ENCODE measurements around the gene KIAA2012.

DNA sequence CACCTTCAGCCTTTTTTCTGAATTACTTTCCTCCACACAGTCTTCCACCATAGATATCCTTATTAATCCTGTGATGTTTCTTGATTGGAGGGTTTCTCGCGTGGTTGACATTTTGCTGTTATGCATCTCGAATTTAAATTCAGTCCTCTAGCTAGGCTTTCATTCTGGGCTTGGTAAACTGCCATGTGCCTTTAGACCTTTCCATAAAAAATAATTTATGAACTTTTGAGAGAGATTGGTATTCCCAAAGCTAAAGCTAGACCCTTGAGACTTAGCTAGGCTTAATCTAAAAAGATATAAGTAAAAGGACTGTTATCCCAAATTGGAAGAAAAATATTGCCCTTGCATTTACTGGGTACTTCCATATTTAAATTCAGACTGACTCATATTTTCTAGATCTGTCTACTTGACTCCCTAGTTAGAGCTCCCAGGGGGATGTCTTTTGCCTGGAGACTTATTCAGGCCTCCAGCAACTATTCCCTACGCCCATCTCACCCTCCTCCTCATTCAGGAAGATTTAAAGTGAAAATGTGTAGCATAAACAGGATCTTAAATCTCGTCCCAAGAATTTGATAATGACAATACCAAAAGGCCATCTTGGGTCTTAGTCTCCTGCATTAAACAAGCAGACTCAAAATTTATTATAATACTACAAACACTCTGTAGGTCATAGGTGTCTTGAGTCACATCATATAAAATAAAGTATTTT lies 60.3 kb downstream of the KIAA2012 start:
- TF ChIP-seq EZH2 (IDR thresholded peaks at IDR 0.05; ENCODE audit: borderline replicate concordance, insufficient read depth, low read depth, low read length, poor library complexity, severe bottlenecking): no peak
- TF ChIP-seq, protein P1, sequence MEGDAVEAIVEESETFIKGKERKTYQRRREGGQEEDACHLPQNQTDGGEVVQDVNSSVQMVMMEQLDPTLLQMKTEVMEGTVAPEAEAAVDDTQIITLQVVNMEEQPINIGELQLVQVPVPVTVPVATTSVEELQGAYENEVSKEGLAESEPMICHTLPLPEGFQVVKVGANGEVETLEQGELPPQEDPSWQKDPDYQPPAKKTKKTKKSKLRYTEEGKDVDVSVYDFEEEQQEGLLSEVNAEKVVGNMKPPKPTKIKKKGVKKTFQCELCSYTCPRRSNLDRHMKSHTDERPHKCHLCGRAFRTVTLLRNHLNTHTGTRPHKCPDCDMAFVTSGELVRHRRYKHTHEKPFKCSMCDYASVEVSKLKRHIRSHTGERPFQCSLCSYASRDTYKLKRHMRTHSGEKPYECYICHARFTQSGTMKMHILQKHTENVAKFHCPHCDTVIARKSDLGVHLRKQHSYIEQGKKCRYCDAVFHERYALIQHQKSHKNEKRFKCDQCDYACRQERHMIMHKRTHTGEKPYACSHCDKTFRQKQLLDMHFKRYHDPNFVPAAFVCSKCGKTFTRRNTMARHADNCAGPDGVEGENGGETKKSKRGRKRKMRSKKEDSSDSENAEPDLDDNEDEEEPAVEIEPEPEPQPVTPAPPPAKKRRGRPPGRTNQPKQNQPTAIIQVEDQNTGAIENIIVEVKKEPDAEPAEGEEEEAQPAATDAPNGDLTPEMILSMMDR (IDR thresholded peaks at IDR 0.05): no peak

Data from B cell (primary cell).